Peyer's patch (tissue), 4 donors: ENCODE results near the gene KCND2.

ENCODE experiments used
- CTCF ChIP-seq, 6 experiments: fragments of 450-650 bp in 4 of 6; fragments of 200-600 bp in 2 of 6; sonication (generic) in 1 of 6; IDR thresholded peaks; one replicate each; pipeline ENCODE4 v1.5.1; 2017 to 2019; ENCODE audit warnings: antibody characterized with exemption in 6 of 6, mild to moderate bottlenecking in 3 of 6, moderate library complexity in 1 of 6
- POLR2A ChIP-seq, 2 donors: fragments of 450-650 bp; IDR thresholded peaks; one replicate each; pipeline ENCODE4 v1.5.1; 2017; ENCODE audit warnings: antibody characterized with exemption in 2 of 2, mild to moderate bottlenecking in 2 of 2, moderate library complexity in 2 of 2

- TF ChIP-seq CTCF (IDR thresholded peaks at IDR 0.05): no peak
- no peak for TF ChIP-seq POLR2A (IDR thresholded peaks at IDR 0.05)
These were observed 80.2 kb downstream of the KCND2 start for GRCh38 chr7:120353171-120353570.
